Colonic mucosa (tissue), 4 donors: Measurements from ENCODE around the gene OPRL1. TPM values are rescaled to one million over a fixed set of nuclear protein-coding genes. Genes with fewer than 3 reads are reported as not detected.

ENCODE experiments used
- DNase-seq: peaks from one replicate; pipeline ENCODE4 v3.0.0-alpha.2; 2020
- H3K27ac ChIP-seq: fragments of 200-600 bp; one replicate; pipeline ENCODE4 v1.8.0; 2021
- H3K27me3 ChIP-seq: fragments of 200-600 bp; one replicate; pipeline ENCODE4 v1.8.0; 2021
- H3K36me3 ChIP-seq: fragments of 200-600 bp; one replicate; pipeline ENCODE4 v1.8.0; 2021
- H3K4me1 ChIP-seq: fragments of 200-600 bp; one replicate; pipeline ENCODE4 v1.8.0; 2021; ENCODE audit warnings: mild to moderate bottlenecking
- H3K4me3 ChIP-seq: fragments of 200-600 bp; one replicate; pipeline ENCODE4 v1.8.0; 2021
- H3K9ac ChIP-seq, 2 donors: one replicate each; pipeline ENCODE4 v1.7.0; 2013; ENCODE audit warnings: control low read depth in 2 of 2, low read depth in 2 of 2, low read length in 2 of 2
- H3K9me3 ChIP-seq: fragments of 200-600 bp; one replicate; pipeline ENCODE4 v1.8.0; 2021
- intact Hi-C: fragments of 100-400 bp; cut with DNase I; formaldehyde crosslinking; loops from one replicate; pipeline ENCODE4 v1.14.1; 2022
- total RNA-seq, 2 donors: library from RNA; stranded (reverse); fragmentation: NEBNext Ultra II Directional in 1 of 2; extraction: Animal tissue kit (Norgen Biotek cat#: 25700) in 1 of 2; gene quantifications; one replicate each; pipeline ENCODE4 v1.2.1, GENCODE V29; 2021
- TF ChIP-seq, protein P1 (sequence below): fragments of 200-600 bp; IDR thresholded peaks from one replicate; pipeline ENCODE4 v1.8.0; 2022; ENCODE audit warnings: antibody characterized with exemption, mild to moderate bottlenecking
- donor health status: healthy.
- donor health status: DM: no; HTN: no; CAD: no.
- donor health status: DM: no; HTN: no; CAD: no.

OPRL1 gene
- total RNA-seq, 2 donors from 2014 or later: 0.24 to 0.25 TPM

DNA sequence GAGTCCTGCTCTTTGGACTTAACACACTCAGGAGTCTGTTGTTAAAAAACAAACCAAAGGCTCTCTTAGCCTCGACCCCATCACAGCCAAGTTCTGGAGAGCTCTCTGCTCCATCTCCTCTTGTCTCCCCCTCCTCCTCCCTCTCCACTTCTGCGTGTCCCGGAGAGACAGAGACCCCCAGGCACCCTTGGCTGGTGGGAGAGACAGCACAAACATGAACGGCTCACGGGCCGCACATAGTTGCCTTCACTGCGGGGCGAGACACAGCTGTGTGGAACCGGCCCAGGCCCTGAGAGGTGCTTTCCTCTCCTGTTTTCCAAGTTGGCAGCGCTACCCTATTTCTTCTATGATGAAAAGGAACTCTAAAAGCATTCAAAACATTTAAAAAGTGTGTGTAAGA, 61.1 kb downstream of the OPRL1 start:
- no peaks in the 10 kb centered on the region for H3K27me3 ChIP-seq
- no peak overlapping the region for H3K4me3 ChIP-seq
- H3K36me3 ChIP-seq: no peaks in the 10 kb centered on the region
- H3K9ac ChIP-seq: no peak overlapping the region
- H3K27ac ChIP-seq: no peak overlapping the region
- no peaks in the 10 kb centered on the region for H3K4me1 ChIP-seq
- TF ChIP-seq, protein P1, sequence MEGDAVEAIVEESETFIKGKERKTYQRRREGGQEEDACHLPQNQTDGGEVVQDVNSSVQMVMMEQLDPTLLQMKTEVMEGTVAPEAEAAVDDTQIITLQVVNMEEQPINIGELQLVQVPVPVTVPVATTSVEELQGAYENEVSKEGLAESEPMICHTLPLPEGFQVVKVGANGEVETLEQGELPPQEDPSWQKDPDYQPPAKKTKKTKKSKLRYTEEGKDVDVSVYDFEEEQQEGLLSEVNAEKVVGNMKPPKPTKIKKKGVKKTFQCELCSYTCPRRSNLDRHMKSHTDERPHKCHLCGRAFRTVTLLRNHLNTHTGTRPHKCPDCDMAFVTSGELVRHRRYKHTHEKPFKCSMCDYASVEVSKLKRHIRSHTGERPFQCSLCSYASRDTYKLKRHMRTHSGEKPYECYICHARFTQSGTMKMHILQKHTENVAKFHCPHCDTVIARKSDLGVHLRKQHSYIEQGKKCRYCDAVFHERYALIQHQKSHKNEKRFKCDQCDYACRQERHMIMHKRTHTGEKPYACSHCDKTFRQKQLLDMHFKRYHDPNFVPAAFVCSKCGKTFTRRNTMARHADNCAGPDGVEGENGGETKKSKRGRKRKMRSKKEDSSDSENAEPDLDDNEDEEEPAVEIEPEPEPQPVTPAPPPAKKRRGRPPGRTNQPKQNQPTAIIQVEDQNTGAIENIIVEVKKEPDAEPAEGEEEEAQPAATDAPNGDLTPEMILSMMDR: no peak
- DNase-seq: no peak
- H3K9me3 ChIP-seq: no peaks in the 10 kb centered on the region
- intact Hi-C loops: no loop called here

- Histone ChIP-seq H3K9me3 (no peaks in the 10 kb centered on the region), H3K27ac (no peak overlapping the region), H3K27me3 (no peaks in the 10 kb centered on the region), H3K4me3 (no peak overlapping the region), H3K36me3 (no peaks in the 10 kb centered on the region), H3K4me1 (no peaks in the 10 kb centered on the region), H3K9ac (no peak overlapping the region)
- DNase-seq: no peak
- TF ChIP-seq, protein P1: no peak
- intact Hi-C loops: no loop called here
These were observed 62.7 kb downstream of the OPRL1 start for GRCh38 chr20:64142590-64142989.

DNA sequence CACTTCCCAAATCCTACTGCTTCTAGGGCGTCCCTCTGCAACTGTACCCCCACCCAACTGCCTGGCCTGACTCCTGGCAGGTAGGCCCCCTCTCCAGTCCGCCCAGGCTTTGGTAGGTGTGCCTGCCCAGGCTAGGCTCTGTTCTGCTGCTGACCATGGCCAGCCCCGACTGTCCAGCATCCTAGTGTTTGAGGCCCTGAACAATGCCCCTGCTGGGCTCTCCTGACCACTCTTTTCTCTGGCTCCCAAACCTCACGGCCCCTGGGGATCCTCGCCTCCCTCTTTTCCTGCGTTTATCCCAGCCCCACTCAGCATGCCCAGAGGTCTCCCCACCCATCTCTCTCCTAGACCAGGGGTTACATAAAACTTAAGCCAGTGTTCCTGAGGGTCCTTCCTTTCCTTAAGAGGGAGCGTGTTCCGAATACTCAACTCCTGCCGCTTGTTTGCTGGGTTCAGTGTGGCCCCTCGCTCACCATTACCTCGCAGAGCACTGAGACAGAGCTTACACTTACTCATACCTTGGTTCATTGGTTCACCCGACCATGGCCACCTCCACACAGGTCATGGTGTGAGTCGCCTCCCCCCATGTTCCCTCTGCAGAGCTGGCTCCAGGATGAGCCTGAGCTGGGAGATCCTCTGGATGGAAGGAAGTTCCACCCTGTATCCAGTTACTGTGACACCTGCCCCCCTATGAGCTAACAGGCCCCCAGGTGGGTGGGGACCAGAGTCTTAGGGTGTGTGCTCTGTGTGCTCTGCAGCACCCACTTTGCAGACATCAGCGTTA, 63.3 kb downstream of the OPRL1 start:
- Histone ChIP-seq H3K36me3 (no peaks in the 10 kb centered on the region), H3K27me3 (no peaks in the 10 kb centered on the region), H3K9me3 (no peaks in the 10 kb centered on the region), H3K4me1 (no peaks in the 10 kb centered on the region), H3K4me3 (no peak overlapping the region), H3K27ac (no peak overlapping the region), H3K9ac (no peak overlapping the region)
- intact Hi-C loops: no loop called here
- TF ChIP-seq, protein P1: no peak
- DNase-seq: no peak

DNA sequence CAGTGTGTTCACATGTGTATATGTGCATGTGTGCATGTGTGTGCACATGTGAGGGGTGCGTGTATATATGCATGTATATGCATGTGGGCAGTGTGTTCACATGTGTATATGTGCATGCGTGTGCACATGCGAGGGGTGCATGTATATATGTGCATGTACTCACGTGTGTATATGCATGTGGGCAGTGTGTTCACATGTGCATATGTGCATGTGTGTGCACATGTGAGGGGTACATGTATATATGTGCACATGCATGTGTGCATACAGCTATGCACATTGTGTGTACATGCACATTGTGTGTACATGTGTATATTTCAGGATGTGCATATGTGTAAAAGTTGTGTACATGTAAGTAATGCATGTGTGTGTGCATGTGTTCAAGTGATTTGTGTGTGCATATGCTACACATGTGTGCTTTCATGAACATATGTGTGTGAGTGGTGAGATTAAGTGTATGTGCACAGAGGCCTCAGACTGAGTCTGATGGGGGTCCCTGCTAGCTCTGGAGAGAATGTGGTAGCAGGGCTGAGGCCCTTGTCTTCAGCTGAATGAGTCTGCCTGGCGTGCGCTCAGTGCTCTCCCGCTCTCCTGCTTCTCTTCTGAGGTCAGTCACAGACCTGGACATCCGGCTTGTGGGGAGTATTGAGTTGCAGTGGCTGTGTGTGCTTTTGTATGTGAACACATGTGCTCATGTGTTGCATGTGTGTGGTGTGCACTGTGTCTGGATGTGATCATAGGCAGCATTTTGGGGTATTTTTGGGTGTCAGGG, 64.4 kb downstream of the OPRL1 start:
- intact Hi-C loops: no loop called here
- no peak overlapping the region for H3K9ac ChIP-seq
- H3K36me3 ChIP-seq: no peaks in the 10 kb centered on the region
- DNase-seq: no peak
- H3K4me3 ChIP-seq: no peak overlapping the region
- H3K9me3 ChIP-seq: no peaks in the 10 kb centered on the region
- TF ChIP-seq, protein P1: no peak
- H3K27me3 ChIP-seq: no peaks in the 10 kb centered on the region
- H3K27ac ChIP-seq: no peak overlapping the region
- H3K4me1 ChIP-seq: no peaks in the 10 kb centered on the region

- H3K27ac ChIP-seq: no peak overlapping the region
- no peaks in the 10 kb centered on the region for H3K9me3 ChIP-seq
- no peak overlapping the region for H3K4me3 ChIP-seq
- DNase-seq: no peak
- no peaks in the 10 kb centered on the region for H3K4me1 ChIP-seq
- H3K36me3 ChIP-seq: no peaks in the 10 kb centered on the region
- H3K9ac ChIP-seq: no peak overlapping the region
- TF ChIP-seq, protein P1: no peak
- intact Hi-C loops: no loop called here
- no peaks in the 10 kb centered on the region for H3K27me3 ChIP-seq
These were observed 65.8 kb downstream of the OPRL1 start for GRCh38 chr20:64145458-64146300.
